ENCODE data around the gene CNDP2. TPM values are rescaled to one million over a fixed set of nuclear protein-coding genes. Genes with fewer than 3 reads are reported as not detected.
A peak's percentile ranks its signal among the peaks of the same experiment; 100 is the strongest.

The CNDP2 gene
- total RNA-seq, 1 experiment from 2014 or later, result 310 TPM

DNA sequence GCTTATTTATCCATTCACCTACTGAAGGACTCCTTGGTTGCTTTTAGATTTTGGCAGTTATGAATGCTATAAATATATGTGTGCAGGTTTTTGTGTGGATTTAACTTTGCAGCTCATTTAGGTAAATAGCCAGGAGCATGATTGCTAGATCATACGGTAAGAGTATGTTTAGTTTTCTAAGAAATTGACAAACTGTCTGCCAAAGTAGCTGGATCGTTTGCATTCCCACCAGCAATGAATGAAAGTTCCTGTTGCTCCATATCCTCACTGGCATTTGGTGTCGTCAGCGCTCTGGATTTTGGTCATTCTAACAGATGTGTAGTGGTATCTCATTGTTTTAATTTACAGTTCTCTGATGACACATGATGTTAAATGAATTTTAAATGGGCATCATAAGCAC is 30.4 kb upstream of the CNDP2 start:
- no peak for DNase-seq (ENCODE audit: low read depth, low spot score)
- intact Hi-C loops (cut with micrococcal nuclease; ENCODE audit: unreplicated experiment), result no loop called here
- H3K36me3 ChIP-seq (ENCODE audit: control insufficient read depth, insufficient read depth, low read length), result no peaks in the 10 kb centered on the region
- no peak for TF ChIP-seq POLR2AphosphoS5 (IDR thresholded peaks at IDR 0.05; ENCODE audit: low read depth, low read length)
- TF ChIP-seq, protein P1, sequence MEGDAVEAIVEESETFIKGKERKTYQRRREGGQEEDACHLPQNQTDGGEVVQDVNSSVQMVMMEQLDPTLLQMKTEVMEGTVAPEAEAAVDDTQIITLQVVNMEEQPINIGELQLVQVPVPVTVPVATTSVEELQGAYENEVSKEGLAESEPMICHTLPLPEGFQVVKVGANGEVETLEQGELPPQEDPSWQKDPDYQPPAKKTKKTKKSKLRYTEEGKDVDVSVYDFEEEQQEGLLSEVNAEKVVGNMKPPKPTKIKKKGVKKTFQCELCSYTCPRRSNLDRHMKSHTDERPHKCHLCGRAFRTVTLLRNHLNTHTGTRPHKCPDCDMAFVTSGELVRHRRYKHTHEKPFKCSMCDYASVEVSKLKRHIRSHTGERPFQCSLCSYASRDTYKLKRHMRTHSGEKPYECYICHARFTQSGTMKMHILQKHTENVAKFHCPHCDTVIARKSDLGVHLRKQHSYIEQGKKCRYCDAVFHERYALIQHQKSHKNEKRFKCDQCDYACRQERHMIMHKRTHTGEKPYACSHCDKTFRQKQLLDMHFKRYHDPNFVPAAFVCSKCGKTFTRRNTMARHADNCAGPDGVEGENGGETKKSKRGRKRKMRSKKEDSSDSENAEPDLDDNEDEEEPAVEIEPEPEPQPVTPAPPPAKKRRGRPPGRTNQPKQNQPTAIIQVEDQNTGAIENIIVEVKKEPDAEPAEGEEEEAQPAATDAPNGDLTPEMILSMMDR (IDR thresholded peaks at IDR 0.05), result no peak
- no peak for TF ChIP-seq TCF7L2 (IDR thresholded peaks at IDR 0.05; ENCODE audit: low read depth, low read length)
- TF ChIP-seq, protein P2, sequence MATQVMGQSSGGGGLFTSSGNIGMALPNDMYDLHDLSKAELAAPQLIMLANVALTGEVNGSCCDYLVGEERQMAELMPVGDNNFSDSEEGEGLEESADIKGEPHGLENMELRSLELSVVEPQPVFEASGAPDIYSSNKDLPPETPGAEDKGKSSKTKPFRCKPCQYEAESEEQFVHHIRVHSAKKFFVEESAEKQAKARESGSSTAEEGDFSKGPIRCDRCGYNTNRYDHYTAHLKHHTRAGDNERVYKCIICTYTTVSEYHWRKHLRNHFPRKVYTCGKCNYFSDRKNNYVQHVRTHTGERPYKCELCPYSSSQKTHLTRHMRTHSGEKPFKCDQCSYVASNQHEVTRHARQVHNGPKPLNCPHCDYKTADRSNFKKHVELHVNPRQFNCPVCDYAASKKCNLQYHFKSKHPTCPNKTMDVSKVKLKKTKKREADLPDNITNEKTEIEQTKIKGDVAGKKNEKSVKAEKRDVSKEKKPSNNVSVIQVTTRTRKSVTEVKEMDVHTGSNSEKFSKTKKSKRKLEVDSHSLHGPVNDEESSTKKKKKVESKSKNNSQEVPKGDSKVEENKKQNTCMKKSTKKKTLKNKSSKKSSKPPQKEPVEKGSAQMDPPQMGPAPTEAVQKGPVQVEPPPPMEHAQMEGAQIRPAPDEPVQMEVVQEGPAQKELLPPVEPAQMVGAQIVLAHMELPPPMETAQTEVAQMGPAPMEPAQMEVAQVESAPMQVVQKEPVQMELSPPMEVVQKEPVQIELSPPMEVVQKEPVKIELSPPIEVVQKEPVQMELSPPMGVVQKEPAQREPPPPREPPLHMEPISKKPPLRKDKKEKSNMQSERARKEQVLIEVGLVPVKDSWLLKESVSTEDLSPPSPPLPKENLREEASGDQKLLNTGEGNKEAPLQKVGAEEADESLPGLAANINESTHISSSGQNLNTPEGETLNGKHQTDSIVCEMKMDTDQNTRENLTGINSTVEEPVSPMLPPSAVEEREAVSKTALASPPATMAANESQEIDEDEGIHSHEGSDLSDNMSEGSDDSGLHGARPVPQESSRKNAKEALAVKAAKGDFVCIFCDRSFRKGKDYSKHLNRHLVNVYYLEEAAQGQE (IDR thresholded peaks at IDR 0.05; ENCODE audit: insufficient read depth in 1 of 2, low read depth in 2 of 2, low read length in 1 of 2), result no peak
- TF ChIP-seq SIN3A (IDR thresholded peaks at IDR 0.05; ENCODE audit: borderline replicate concordance, insufficient read depth, low read depth, low read length), result no peak
- H3K27ac ChIP-seq (ENCODE audit: low read length), result no peak overlapping the region
- ChIA-PET CTCF (no interaction called here), POLR2A (no interaction called here)
- peaks cover 9% of the 10 kb centered on the region for H3K4me1 ChIP-seq (ENCODE audit: control insufficient read depth, insufficient read depth, low read length)
- no peaks in the 10 kb centered on the region for H3K27me3 ChIP-seq (ENCODE audit: control insufficient read depth, insufficient read depth, low read length)
- in situ Hi-C loops (cut with HindIII; ENCODE audit: low pct_unique_long_range_greater_than_20kb, low sequenced_read_pairs), result no loop called here
- peaks cover 10% of the 10 kb centered on the region for H3K9me3 ChIP-seq (ENCODE audit: control insufficient read depth, insufficient read depth, low read depth, low read length)
- no peak for ATAC-seq
- no peak overlapping the region for H3K4me3 ChIP-seq (ENCODE audit: low read depth in 2 of 2, low read length in 2 of 2)
- BruUV-seq (replicated peaks), result no TSS peak

DNA sequence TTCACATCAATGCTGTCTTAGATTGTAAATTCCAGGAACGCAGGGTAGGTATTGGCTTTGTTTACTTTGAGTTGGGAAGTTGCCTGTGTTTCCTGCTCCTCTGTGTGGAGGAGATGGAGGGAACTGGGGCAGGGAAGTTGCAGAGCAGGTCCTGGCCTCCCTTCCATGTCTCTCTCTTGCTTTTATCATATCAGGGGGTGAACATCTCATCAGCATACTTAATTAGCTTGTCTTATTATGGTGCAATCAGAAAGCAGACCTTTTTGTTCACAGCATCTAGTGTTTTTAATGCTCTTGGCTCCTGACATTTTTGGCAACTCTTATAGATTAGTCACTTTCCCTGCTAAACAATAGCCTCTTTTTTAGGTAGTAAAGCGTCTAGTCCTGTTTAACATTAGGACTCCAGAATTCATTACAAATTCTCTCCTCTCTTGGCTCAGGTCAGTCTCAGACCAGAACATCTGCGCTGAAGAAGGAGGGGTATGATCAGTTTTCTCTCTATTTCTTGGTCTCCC is 27.6 kb upstream of the CNDP2 start:
- in situ Hi-C loops (cut with HindIII; ENCODE audit: low pct_unique_long_range_greater_than_20kb, low sequenced_read_pairs), result no loop called here
- H3K4me1 ChIP-seq (ENCODE audit: control insufficient read depth, insufficient read depth, low read length), result peaks cover 9% of the 10 kb centered on the region
- no peaks in the 10 kb centered on the region for H3K27me3 ChIP-seq (ENCODE audit: control insufficient read depth, insufficient read depth, low read length)
- no TSS peak for BruUV-seq (replicated peaks)
- TF ChIP-seq SIN3A (IDR thresholded peaks at IDR 0.05; ENCODE audit: borderline replicate concordance, insufficient read depth, low read depth, low read length) (no peak), TCF7L2 (IDR thresholded peaks at IDR 0.05; ENCODE audit: low read depth, low read length) (peak; percentile 44; the same call in 1 of the 2 replicates)
- TF ChIP-seq, protein P2 (IDR thresholded peaks at IDR 0.05; ENCODE audit: insufficient read depth in 1 of 2, low read depth in 2 of 2, low read length in 1 of 2), result no peak
- no peaks in the 10 kb centered on the region for H3K36me3 ChIP-seq (ENCODE audit: control insufficient read depth, insufficient read depth, low read length)
- no peak for DNase-seq (ENCODE audit: low read depth, low spot score)
- intact Hi-C loops (cut with micrococcal nuclease; ENCODE audit: unreplicated experiment), result no loop called here
- peak; percentile 87 for ATAC-seq
- peaks cover 10% of the 10 kb centered on the region for H3K9me3 ChIP-seq (ENCODE audit: control insufficient read depth, insufficient read depth, low read depth, low read length)
- 0 out of 2 replicates have a peak overlapping the region, but pooled peaks have one; percentile 31 for H3K27ac ChIP-seq (ENCODE audit: low read length)
- CTCF ChIA-PET, result interaction anchor here (0.9 kb wide), 1 partner anchor 25 kb away, joined by 3 read pairs; no protein-coding TSS in a partner anchor
- POLR2A ChIA-PET, result no interaction called here
- no peak overlapping the region for H3K4me3 ChIP-seq (ENCODE audit: low read depth in 2 of 2, low read length in 2 of 2)

All from Panc1 (cell line).